Stimulated activated CD4-positive, alpha-beta T cell treated with anti-CD3 and anti-CD28 coated beads, Interleukin-1b, Interleukin-23, amount 100 ng/mL, for 4 hours (primary cell): ENCODE data around the gene ACVR1.
"Not testable (repeated sequence)": the region's sequence is repeated elsewhere in the genome, so short reads cannot be mapped to it uniquely, and the experiment has no call there.

Source experiments
- DNase-seq, 2 donors: peaks; one replicate each; pipeline ENCODE4 v3.0.0-alpha.2; 2020; ENCODE audit warnings: low read depth in 2 of 2

The ACVR1 gene

GRCh38 chr2:157704653-157705052 is 171.5 kb downstream of the ACVR1 start:
- not testable (repeated sequence) for DNase-seq

GRCh38 chr2:157704148-157704547 is 172.0 kb downstream of the ACVR1 start:
- DNase-seq = not testable (repeated sequence)

- DNase-seq = no peak
Measured at GRCh38 chr2:157699806-157700205, 176.3 kb downstream of the ACVR1 start.

GRCh38 chr2:157699009-157699408 is 177.1 kb downstream of the ACVR1 start:
- DNase-seq = no peak

GRCh38 chr2:157698430-157698829 is 177.7 kb downstream of the ACVR1 start:
- DNase-seq = no peak

GRCh38 chr2:157696036-157696435 is 180.1 kb downstream of the ACVR1 start:
- no peak for DNase-seq

GRCh38 chr2:157692768-157693167 is 183.4 kb downstream of the ACVR1 start:
- DNase-seq = no peak

- no peak for DNase-seq
Measured at GRCh38 chr2:157691695-157692094, 184.4 kb downstream of the ACVR1 start.

- no peak for DNase-seq
Measured at GRCh38 chr2:157691131-157691530, 185.0 kb downstream of the ACVR1 start.
